Gastroesophageal sphincter (tissue), 3 donors: ENCODE data around the gene OR10A6.

Source experiments
- EP300 ChIP-seq: sonication (generic); formaldehyde crosslinking; IDR thresholded peaks from one replicate; pipeline ENCODE4 v1.6.1; 2017; ENCODE audit warnings: antibody characterized with exemption, mild to moderate bottlenecking
- POLR2A ChIP-seq, 2 donors: fragments of 450-650 bp; IDR thresholded peaks; one replicate each; pipeline ENCODE4 v1.6.1; 2017; ENCODE audit warnings: antibody characterized with exemption in 2 of 2, mild to moderate bottlenecking in 2 of 2, moderate library complexity in 1 of 2
- POLR2AphosphoS5 ChIP-seq: sonication (generic); formaldehyde crosslinking; IDR thresholded peaks from one replicate; pipeline ENCODE4 v1.6.1; 2017; ENCODE audit warnings: antibody characterized with exemption
- TF ChIP-seq, protein P1 (sequence below), 4 experiments: fragments of 200-600 bp in 2 of 4; fragments of 450-650 bp in 2 of 4; sonication (generic) in 1 of 4; IDR thresholded peaks; one replicate each; pipeline ENCODE4 v1.5.1; 2017 to 2019; ENCODE audit warnings: antibody characterized with exemption in 4 of 4, mild to moderate bottlenecking in 2 of 4, moderate library complexity in 2 of 4

DNA sequence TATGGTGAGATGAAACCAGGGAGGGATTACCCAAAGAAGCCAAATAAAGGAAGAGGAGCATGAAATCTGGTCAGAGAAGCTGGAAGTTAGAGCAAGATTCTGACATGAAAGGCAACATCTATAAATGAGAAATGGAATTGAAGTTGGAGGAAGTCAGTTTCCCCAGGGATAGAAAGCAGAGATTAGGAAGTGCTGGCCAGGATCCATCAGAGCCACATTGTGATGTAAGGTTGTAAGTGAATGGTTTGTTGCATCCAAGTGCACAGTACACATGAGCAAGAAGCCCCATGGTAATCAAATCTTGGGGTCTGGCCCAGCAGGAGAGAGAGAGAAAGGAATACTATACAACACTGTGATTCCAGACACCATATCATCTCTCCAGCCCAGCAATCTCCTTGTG lies 40.8 kb upstream of the OR10A6 start:
- TF ChIP-seq, protein P1, sequence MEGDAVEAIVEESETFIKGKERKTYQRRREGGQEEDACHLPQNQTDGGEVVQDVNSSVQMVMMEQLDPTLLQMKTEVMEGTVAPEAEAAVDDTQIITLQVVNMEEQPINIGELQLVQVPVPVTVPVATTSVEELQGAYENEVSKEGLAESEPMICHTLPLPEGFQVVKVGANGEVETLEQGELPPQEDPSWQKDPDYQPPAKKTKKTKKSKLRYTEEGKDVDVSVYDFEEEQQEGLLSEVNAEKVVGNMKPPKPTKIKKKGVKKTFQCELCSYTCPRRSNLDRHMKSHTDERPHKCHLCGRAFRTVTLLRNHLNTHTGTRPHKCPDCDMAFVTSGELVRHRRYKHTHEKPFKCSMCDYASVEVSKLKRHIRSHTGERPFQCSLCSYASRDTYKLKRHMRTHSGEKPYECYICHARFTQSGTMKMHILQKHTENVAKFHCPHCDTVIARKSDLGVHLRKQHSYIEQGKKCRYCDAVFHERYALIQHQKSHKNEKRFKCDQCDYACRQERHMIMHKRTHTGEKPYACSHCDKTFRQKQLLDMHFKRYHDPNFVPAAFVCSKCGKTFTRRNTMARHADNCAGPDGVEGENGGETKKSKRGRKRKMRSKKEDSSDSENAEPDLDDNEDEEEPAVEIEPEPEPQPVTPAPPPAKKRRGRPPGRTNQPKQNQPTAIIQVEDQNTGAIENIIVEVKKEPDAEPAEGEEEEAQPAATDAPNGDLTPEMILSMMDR (IDR thresholded peaks at IDR 0.05): no peak
- TF ChIP-seq POLR2AphosphoS5: no peak
- TF ChIP-seq EP300: no peak
- TF ChIP-seq POLR2A (IDR thresholded peaks at IDR 0.05): no peak
